H1 (cell line): ENCODE data around the gene APOA1.

Experiments used
- ASH2L ChIP-seq: fragments of 200-600, 300-600 bp; sonication (generic); IDR thresholded peaks from one replicate; pipeline ENCODE4 v1.7.1; 2017; ENCODE audit warnings: low read length
- GABPA ChIP-seq: IDR thresholded peaks from 2 replicates; pipeline ENCODE4 v1.6.1; 2011; ENCODE audit warnings: mild to moderate bottlenecking, low read length, moderate library complexity, borderline replicate concordance; ENCODE audit not compliant: insufficient read depth
- JUND ChIP-seq: IDR thresholded peaks from 2 replicates; pipeline ENCODE4 v1.6.1; 2011; ENCODE audit warnings: mild to moderate bottlenecking, improper control_type of control experiment, low read length
- MAX ChIP-seq: IDR thresholded peaks from 2 replicates; pipeline ENCODE4 v1.6.1; 2012; ENCODE audit warnings: inconsistent platforms
- NRF1 ChIP-seq: IDR thresholded peaks from 2 replicates; pipeline ENCODE4 v1.6.1; 2011; ENCODE audit warnings: mild to moderate bottlenecking, low read depth, low read length, improper control_type of control experiment
- PHF8 ChIP-seq: fragments of 200-600 bp; sonication (generic); conservative IDR thresholded peaks from 2 replicates; pipeline ENCODE4 v1.7.1; 2012; ENCODE audit warnings: low read depth, mild to moderate bottlenecking, inconsistent platforms, low read length, moderate library complexity
- RXRA ChIP-seq: IDR thresholded peaks from 2 replicates; pipeline ENCODE4 v1.6.1; 2011; ENCODE audit warnings: low read depth, mild to moderate bottlenecking, low read length, moderate library complexity; ENCODE audit not compliant: insufficient read depth
- SP1 ChIP-seq: IDR thresholded peaks from 2 replicates; pipeline ENCODE4 v1.6.1; 2011; ENCODE audit warnings: low read depth, low read length
- SP2 ChIP-seq: IDR thresholded peaks from 2 replicates; pipeline ENCODE4 v1.6.1; 2012; ENCODE audit warnings: mild to moderate bottlenecking, low read length, inconsistent platforms
- TAF1 ChIP-seq: IDR thresholded peaks from 2 replicates; pipeline ENCODE4 v1.6.1; 2011; ENCODE audit warnings: mild to moderate bottlenecking, low read depth, low read length
- TF ChIP-seq, protein P1 (sequence below): fragments of 300-600 bp; sonication (generic); IDR thresholded peaks from 2 replicates; pipeline ENCODE4 v1.7.1; 2012; ENCODE audit warnings: low read length, moderate library complexity, mild to moderate bottlenecking, inconsistent platforms; ENCODE audit not compliant: insufficient replicate concordance
- TF ChIP-seq, protein P2 (sequence below), 3 experiments: IDR thresholded peaks; 1 replicate in 2 of 3; 2 replicates in 1 of 3; pipeline versions ENCODE4 v1.5.1 to v1.6.1; 2011; ENCODE audit warnings: low read length in 3 of 3, mild to moderate bottlenecking in 3 of 3, inconsistent platforms in 2 of 3, low read depth in 1 of 3, moderate library complexity in 1 of 3; ENCODE audit not compliant: insufficient read depth in 1 of 3; ENCODE audit errors: control extremely low read depth in 1 of 3

- no peak for TF ChIP-seq JUND
- TF ChIP-seq, protein P1, sequence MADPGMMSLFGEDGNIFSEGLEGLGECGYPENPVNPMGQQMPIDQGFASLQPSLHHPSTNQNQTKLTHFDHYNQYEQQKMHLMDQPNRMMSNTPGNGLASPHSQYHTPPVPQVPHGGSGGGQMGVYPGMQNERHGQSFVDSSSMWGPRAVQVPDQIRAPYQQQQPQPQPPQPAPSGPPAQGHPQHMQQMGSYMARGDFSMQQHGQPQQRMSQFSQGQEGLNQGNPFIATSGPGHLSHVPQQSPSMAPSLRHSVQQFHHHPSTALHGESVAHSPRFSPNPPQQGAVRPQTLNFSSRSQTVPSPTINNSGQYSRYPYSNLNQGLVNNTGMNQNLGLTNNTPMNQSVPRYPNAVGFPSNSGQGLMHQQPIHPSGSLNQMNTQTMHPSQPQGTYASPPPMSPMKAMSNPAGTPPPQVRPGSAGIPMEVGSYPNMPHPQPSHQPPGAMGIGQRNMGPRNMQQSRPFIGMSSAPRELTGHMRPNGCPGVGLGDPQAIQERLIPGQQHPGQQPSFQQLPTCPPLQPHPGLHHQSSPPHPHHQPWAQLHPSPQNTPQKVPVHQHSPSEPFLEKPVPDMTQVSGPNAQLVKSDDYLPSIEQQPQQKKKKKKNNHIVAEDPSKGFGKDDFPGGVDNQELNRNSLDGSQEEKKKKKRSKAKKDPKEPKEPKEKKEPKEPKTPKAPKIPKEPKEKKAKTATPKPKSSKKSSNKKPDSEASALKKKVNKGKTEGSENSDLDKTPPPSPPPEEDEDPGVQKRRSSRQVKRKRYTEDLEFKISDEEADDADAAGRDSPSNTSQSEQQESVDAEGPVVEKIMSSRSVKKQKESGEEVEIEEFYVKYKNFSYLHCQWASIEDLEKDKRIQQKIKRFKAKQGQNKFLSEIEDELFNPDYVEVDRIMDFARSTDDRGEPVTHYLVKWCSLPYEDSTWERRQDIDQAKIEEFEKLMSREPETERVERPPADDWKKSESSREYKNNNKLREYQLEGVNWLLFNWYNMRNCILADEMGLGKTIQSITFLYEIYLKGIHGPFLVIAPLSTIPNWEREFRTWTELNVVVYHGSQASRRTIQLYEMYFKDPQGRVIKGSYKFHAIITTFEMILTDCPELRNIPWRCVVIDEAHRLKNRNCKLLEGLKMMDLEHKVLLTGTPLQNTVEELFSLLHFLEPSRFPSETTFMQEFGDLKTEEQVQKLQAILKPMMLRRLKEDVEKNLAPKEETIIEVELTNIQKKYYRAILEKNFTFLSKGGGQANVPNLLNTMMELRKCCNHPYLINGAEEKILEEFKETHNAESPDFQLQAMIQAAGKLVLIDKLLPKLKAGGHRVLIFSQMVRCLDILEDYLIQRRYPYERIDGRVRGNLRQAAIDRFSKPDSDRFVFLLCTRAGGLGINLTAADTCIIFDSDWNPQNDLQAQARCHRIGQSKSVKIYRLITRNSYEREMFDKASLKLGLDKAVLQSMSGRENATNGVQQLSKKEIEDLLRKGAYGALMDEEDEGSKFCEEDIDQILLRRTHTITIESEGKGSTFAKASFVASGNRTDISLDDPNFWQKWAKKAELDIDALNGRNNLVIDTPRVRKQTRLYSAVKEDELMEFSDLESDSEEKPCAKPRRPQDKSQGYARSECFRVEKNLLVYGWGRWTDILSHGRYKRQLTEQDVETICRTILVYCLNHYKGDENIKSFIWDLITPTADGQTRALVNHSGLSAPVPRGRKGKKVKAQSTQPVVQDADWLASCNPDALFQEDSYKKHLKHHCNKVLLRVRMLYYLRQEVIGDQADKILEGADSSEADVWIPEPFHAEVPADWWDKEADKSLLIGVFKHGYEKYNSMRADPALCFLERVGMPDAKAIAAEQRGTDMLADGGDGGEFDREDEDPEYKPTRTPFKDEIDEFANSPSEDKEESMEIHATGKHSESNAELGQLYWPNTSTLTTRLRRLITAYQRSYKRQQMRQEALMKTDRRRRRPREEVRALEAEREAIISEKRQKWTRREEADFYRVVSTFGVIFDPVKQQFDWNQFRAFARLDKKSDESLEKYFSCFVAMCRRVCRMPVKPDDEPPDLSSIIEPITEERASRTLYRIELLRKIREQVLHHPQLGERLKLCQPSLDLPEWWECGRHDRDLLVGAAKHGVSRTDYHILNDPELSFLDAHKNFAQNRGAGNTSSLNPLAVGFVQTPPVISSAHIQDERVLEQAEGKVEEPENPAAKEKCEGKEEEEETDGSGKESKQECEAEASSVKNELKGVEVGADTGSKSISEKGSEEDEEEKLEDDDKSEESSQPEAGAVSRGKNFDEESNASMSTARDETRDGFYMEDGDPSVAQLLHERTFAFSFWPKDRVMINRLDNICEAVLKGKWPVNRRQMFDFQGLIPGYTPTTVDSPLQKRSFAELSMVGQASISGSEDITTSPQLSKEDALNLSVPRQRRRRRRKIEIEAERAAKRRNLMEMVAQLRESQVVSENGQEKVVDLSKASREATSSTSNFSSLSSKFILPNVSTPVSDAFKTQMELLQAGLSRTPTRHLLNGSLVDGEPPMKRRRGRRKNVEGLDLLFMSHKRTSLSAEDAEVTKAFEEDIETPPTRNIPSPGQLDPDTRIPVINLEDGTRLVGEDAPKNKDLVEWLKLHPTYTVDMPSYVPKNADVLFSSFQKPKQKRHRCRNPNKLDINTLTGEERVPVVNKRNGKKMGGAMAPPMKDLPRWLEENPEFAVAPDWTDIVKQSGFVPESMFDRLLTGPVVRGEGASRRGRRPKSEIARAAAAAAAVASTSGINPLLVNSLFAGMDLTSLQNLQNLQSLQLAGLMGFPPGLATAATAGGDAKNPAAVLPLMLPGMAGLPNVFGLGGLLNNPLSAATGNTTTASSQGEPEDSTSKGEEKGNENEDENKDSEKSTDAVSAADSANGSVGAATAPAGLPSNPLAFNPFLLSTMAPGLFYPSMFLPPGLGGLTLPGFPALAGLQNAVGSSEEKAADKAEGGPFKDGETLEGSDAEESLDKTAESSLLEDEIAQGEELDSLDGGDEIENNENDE = no peak
- TF ChIP-seq PHF8 = no peak
- TF ChIP-seq SP1 = no peak
- TF ChIP-seq ASH2L = no peak
- TF ChIP-seq MAX = no peak
- TF ChIP-seq, protein P2, sequence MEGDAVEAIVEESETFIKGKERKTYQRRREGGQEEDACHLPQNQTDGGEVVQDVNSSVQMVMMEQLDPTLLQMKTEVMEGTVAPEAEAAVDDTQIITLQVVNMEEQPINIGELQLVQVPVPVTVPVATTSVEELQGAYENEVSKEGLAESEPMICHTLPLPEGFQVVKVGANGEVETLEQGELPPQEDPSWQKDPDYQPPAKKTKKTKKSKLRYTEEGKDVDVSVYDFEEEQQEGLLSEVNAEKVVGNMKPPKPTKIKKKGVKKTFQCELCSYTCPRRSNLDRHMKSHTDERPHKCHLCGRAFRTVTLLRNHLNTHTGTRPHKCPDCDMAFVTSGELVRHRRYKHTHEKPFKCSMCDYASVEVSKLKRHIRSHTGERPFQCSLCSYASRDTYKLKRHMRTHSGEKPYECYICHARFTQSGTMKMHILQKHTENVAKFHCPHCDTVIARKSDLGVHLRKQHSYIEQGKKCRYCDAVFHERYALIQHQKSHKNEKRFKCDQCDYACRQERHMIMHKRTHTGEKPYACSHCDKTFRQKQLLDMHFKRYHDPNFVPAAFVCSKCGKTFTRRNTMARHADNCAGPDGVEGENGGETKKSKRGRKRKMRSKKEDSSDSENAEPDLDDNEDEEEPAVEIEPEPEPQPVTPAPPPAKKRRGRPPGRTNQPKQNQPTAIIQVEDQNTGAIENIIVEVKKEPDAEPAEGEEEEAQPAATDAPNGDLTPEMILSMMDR (IDR thresholded peaks at IDR 0.05; ENCODE audit: control extremely low read depth in 1 of 3, insufficient read depth in 1 of 3, low read depth in 1 of 3, low read length in 3 of 3) = no peak
- TF ChIP-seq RXRA = no peak
- no peak for TF ChIP-seq NRF1
- no peak for TF ChIP-seq GABPA
- TF ChIP-seq SP2 = no peak
- TF ChIP-seq TAF1 = no peak
Measured at GRCh38 chr11:116842117-116842516, 4.7 kb upstream of the APOA1 start.
